Measurements from ENCODE around the gene AAR2. TPM values are rescaled to one million over a fixed set of nuclear protein-coding genes. Genes with fewer than 3 reads are reported as not detected.

The AAR2 gene
- total RNA-seq, 1 donor from 2014 or later: 19.7 TPM

DNA sequence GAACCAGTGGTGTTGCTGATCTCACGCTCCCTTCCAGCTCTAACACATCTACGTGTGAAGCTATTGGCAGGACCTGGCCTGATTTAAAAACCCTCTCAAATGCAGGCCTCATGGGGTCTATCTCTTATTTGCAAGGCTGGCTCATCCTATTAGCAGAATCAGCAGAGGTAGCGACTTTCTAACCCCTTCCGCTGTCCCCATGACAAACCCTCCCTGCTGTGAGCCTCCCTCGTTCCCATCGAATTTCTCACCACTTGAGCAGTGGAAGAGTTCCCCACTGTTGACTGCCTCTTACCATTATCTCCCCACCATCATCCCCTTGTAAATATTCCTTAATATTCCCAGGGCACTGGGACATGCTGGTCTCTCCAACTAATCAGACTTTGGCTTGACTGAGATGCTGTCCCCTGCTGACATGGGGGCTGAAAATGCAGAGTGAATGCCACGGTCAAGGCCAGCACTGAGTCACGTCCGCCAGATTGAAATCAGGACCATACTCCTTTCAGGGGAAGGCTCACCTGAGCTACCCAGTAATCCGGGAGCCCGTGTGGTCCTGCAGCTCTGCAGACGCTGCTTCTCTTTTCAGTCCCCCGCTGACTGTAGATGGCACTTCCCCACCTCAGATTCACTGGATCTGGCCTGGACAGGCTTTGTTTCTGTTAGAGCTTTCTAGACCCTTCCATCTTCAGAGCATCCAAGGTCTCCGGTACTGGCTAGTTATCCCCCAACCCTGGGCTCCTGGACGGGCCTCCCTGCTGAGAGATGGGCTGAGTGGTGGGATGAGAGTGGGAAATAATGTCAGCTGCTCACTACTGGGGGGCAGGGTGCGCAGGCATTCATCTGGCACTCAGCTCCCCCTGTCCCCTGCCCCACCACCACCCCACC is 23.1 kb downstream of the AAR2 start:
- Mint-ChIP-seq H3K27ac (no peak overlapping the region), H3K4me1 (peaks cover 10% of the 10 kb centered on the region), H3K9me3 (no peaks in the 10 kb centered on the region), H3K27me3 (ENCODE audit: insufficient read depth, low read depth) (no peaks in the 10 kb centered on the region), H3K36me3 (peaks cover 12% of the 10 kb centered on the region), H3K4me3 (no peak overlapping the region)
- H2AFZ ChIP-seq (replicated peaks): no peak overlapping the region
- peaks cover 8% of the 10 kb centered on the region for H3F3A ChIP-seq (ENCODE audit: low read depth)
- no peak overlapping the region for H3K9ac ChIP-seq
- no peaks in the 10 kb centered on the region for H3K36me3 ChIP-seq
- H3K79me2 ChIP-seq (ENCODE audit: low read depth): no peaks in the 10 kb centered on the region
- H4K20me1 ChIP-seq (ENCODE audit: low read depth): peaks cover 9% of the 10 kb centered on the region
- no peak overlapping the region for H3K4me3 ChIP-seq
- peak; percentile 34 for DNase-seq (ENCODE audit: low spot score)
- TF ChIP-seq, protein P1, sequence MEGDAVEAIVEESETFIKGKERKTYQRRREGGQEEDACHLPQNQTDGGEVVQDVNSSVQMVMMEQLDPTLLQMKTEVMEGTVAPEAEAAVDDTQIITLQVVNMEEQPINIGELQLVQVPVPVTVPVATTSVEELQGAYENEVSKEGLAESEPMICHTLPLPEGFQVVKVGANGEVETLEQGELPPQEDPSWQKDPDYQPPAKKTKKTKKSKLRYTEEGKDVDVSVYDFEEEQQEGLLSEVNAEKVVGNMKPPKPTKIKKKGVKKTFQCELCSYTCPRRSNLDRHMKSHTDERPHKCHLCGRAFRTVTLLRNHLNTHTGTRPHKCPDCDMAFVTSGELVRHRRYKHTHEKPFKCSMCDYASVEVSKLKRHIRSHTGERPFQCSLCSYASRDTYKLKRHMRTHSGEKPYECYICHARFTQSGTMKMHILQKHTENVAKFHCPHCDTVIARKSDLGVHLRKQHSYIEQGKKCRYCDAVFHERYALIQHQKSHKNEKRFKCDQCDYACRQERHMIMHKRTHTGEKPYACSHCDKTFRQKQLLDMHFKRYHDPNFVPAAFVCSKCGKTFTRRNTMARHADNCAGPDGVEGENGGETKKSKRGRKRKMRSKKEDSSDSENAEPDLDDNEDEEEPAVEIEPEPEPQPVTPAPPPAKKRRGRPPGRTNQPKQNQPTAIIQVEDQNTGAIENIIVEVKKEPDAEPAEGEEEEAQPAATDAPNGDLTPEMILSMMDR (IDR thresholded peaks at IDR 0.05): no peak
- H3K27me3 ChIP-seq: no peaks in the 10 kb centered on the region
- no peak overlapping the region for H3K27ac ChIP-seq
- H3K4me2 ChIP-seq: peak overlapping the region; percentile 55
- no peaks in the 10 kb centered on the region for H3K9me3 ChIP-seq (ENCODE audit: low read depth)
- peaks cover 11% of the 10 kb centered on the region for H3K4me1 ChIP-seq

DNA sequence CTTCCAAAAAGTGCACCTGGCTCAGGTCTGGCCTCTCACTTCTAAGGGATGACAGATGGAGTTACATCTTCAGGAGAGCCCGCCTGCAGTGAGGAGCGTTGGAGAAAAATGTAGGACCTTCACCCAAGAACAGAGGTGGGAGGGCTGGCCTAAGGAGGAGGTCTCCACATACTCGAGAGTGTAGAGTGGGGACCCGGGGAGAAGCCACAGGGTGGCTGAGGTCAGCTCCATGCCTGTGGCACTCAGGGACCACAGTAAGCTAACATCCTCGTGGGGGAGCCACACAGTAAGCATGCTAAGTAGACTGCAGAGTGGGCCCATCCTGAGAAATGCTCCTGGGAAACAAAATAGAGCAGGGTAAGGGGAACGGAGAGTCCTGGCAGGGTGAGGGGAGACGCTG is 24.0 kb downstream of the AAR2 start:
- peaks cover 9% of the 10 kb centered on the region for H4K20me1 ChIP-seq (ENCODE audit: low read depth)
- no peaks in the 10 kb centered on the region for H3K79me2 ChIP-seq (ENCODE audit: low read depth)
- H3K27me3 ChIP-seq: no peaks in the 10 kb centered on the region
- peaks cover 12% of the 10 kb centered on the region for H3K36me3 Mint-ChIP-seq
- no peak overlapping the region for H2AFZ ChIP-seq (replicated peaks)
- peak overlapping the region; percentile 25 for H3K27ac Mint-ChIP-seq
- peaks cover 11% of the 10 kb centered on the region for H3K4me1 ChIP-seq
- H3K36me3 ChIP-seq: no peaks in the 10 kb centered on the region
- H3K4me2 ChIP-seq: no peak overlapping the region
- H3K4me3 Mint-ChIP-seq: no peak overlapping the region
- H3K4me3 ChIP-seq: no peak overlapping the region
- peaks cover 10% of the 10 kb centered on the region for H3K4me1 Mint-ChIP-seq
- H3F3A ChIP-seq (ENCODE audit: low read depth): peaks cover 8% of the 10 kb centered on the region
- no peak for DNase-seq (ENCODE audit: low spot score)
- H3K27ac ChIP-seq: no peak overlapping the region
- H3K9me3 Mint-ChIP-seq: no peaks in the 10 kb centered on the region
- H3K27me3 Mint-ChIP-seq (ENCODE audit: insufficient read depth, low read depth): no peaks in the 10 kb centered on the region
- no peak overlapping the region for H3K9ac ChIP-seq
- H3K9me3 ChIP-seq (ENCODE audit: low read depth): no peaks in the 10 kb centered on the region
- TF ChIP-seq EZH2 (IDR thresholded peaks at IDR 0.05) (no peak), EZH2phosphoT487 (IDR thresholded peaks at IDR 0.05) (no peak)
- TF ChIP-seq, protein P1 (IDR thresholded peaks at IDR 0.05): no peak

GRCh38 chr20:36261389-36262105 is 25.3 kb downstream of the AAR2 start:
- Histone ChIP-seq H3K4me3 (no peak overlapping the region), H2AFZ (replicated peaks) (no peak overlapping the region), H3K4me1 (peaks cover 11% of the 10 kb centered on the region), H4K20me1 (ENCODE audit: low read depth) (peaks cover 9% of the 10 kb centered on the region), H3K27ac (no peak overlapping the region), H3K4me2 (no peak overlapping the region), H3K9ac (no peak overlapping the region), H3K9me3 (ENCODE audit: low read depth) (no peaks in the 10 kb centered on the region), H3K79me2 (ENCODE audit: low read depth) (no peaks in the 10 kb centered on the region), H3F3A (ENCODE audit: low read depth) (peaks cover 8% of the 10 kb centered on the region), H3K36me3 (no peaks in the 10 kb centered on the region), H3K27me3 (no peaks in the 10 kb centered on the region)
- Mint-ChIP-seq H3K36me3 (peaks cover 6% of the 10 kb centered on the region), H3K4me1 (peaks cover 10% of the 10 kb centered on the region), H3K9me3 (no peaks in the 10 kb centered on the region), H3K27ac (no peak overlapping the region), H3K4me3 (no peak overlapping the region), H3K27me3 (ENCODE audit: insufficient read depth, low read depth) (no peaks in the 10 kb centered on the region)
- TF ChIP-seq, protein P1 (IDR thresholded peaks at IDR 0.05): no peak
- DNase-seq (ENCODE audit: low spot score): no peak
